Spleen (tissue), 11 donors: Measurements from ENCODE around the gene TEX11. TPM values are rescaled to one million over a fixed set of nuclear protein-coding genes. Genes with fewer than 3 reads are reported as not detected.

ENCODE experiments used
- DNase-seq: peaks from one replicate; pipeline ENCODE4 v3.0.0-alpha.2; 2020
- H3K27ac ChIP-seq, 8 donors: fragments of 200-600 bp; sonication (generic) in 7 of 8; 1 replicate in 4 of 8; 2 replicates in 4 of 8; pipeline versions ENCODE4 v1.5.0 to v1.8.0; 2016 to 2021; ENCODE audit warnings: inconsistent platforms in 4 of 8, mild to moderate bottlenecking in 4 of 8, moderate library complexity in 1 of 8
- H3K27me3 ChIP-seq, 7 donors: fragments of 200-600 bp; sonication (generic) in 6 of 7; replicated peaks in 1 of 7; 1 replicate in 4 of 7; 2 replicates in 3 of 7; pipeline versions ENCODE4 v1.5.0 to v1.8.0; 2016 to 2021; ENCODE audit warnings: inconsistent platforms in 3 of 7, mild to moderate bottlenecking in 1 of 7
- H3K36me3 ChIP-seq, 6 donors: fragments of 200-600 bp; sonication (generic) in 5 of 6; 1 replicate in 4 of 6; 2 replicates in 2 of 6; pipeline versions ENCODE4 v1.5.0 to v1.8.0; 2016 to 2021; ENCODE audit warnings: inconsistent platforms in 2 of 6
- H3K4me1 ChIP-seq, 6 donors: fragments of 200-600 bp; sonication (generic) in 5 of 6; 1 replicate in 3 of 6; 2 replicates in 3 of 6; pipeline versions ENCODE4 v1.5.0 to v1.8.0; 2016 to 2021; ENCODE audit warnings: inconsistent platforms in 3 of 6
- H3K4me3 ChIP-seq, 8 donors: fragments of 200-600 bp; sonication (generic) in 7 of 8; 1 replicate in 4 of 8; 2 replicates in 4 of 8; pipeline versions ENCODE4 v1.5.0 to v1.8.0; 2016 to 2021; ENCODE audit warnings: inconsistent platforms in 4 of 8, mild to moderate bottlenecking in 4 of 8, moderate library complexity in 2 of 8
- H3K9me3 ChIP-seq, 8 donors: fragments of 200-600 bp; sonication (generic) in 7 of 8; 1 replicate in 4 of 8; 2 replicates in 4 of 8; pipeline versions ENCODE4 v1.5.0 to v1.8.0; 2016 to 2021; ENCODE audit warnings: inconsistent platforms in 4 of 8
- CTCF ChIP-seq, 11 experiments: fragments of 200-600 bp in 7 of 11; fragments of 450-650 bp in 4 of 11; sonication (generic) in 4 of 11; IDR thresholded peaks in 8 of 11; conservative IDR thresholded peaks in 3 of 11; 1 replicate in 7 of 11; 2 replicates in 4 of 11; pipeline versions ENCODE4 v1.4.0 to v1.8.0; 2016 to 2021; ENCODE audit warnings: antibody characterized with exemption in 11 of 11, inconsistent platforms in 4 of 11, mild to moderate bottlenecking in 1 of 11
- POLR2A ChIP-seq, 3 donors: fragments of 450-650 bp; IDR thresholded peaks; one replicate each; pipeline ENCODE4 v1.5.1; 2017; ENCODE audit warnings: antibody characterized with exemption in 3 of 3, mild to moderate bottlenecking in 1 of 3
- POLR2AphosphoS5 ChIP-seq, 3 donors: sonication (generic); formaldehyde crosslinking; IDR thresholded peaks; one replicate each; pipeline ENCODE4 v1.5.1; 2017; ENCODE audit warnings: antibody characterized with exemption in 3 of 3
- WGBS, 5 donors: extraction: QIAGEN DNeasy Blood & Tissue Kit in 3 of 5; methylation state at CpG; one replicate each; pipeline versions ENCODE4 v1.1.5 to v1.1.7; 2013 to 2018; 5-methylcytosine and 5-hydroxymethylcytosine counted together
- intact Hi-C: fragments of 100-400 bp; cut with DNase I; formaldehyde crosslinking; loops from one replicate; pipeline ENCODE4 v1.15.0; 2023; ENCODE audit warnings: low total_unique reads
- polyA plus RNA-seq, 3 donors: library from polyadenylated mRNA; stranded (reverse); fragments of 200-250 nt; gene quantifications; one replicate each; pipeline ENCODE4 v1.2.1, GENCODE V29; 2013
- total RNA-seq, 7 donors: library from RNA; depleted of rRNA in 3 of 7; stranded (reverse); fragments of >200 nt in 3 of 7; fragmentation: NEBNext Ultra II Directional in 4 of 7; extraction: Animal tissue kit (Norgen Biotek cat#: 25700) in 4 of 7; gene quantifications; one replicate each; pipeline versions ENCODE4 v1.1.0 to v1.2.1, GENCODE V29; 2016 to 2021
- donor health status: healthy with polysubstance abuse.
- donor health status: DM: no; HTN: no; CAD: no; lungs with moderate emphysema.
- donor health status: DM: no; HTN: no; CAD: no.
- donor health status: Bipolar disorder and iron deficiency.
- donor health status: healthy.
- donor health status: DM: no; HTN: no; CAD: no.
- donor health status: DM: yes; HTN: yes; CAD: no.

TEX11 gene
- total and polyA plus RNA-seq, 10 donors = 0.06 to 1.9 (median 0.81) TPM

- TF ChIP-seq POLR2A (IDR thresholded peaks at IDR 0.05) = no peak
- TF ChIP-seq POLR2AphosphoS5 (IDR thresholded peaks at IDR 0.05) = no peak
- no peak for TF ChIP-seq CTCF (IDR thresholded peaks at IDR 0.05 in 8 of 11, conservative IDR thresholded peaks at IDR 0.05 in 3 of 11)
- DNase-seq = no peak
- no peak overlapping the region for H3K4me3 ChIP-seq
- H3K4me1 ChIP-seq = no peaks in the 10 kb centered on the region
- no peaks in the 10 kb centered on the region for H3K27me3 ChIP-seq
- intact Hi-C loops = no loop called here
- WGBS, 5 donors = 74 to 100% (median 92%) methylated on average over 1 to 2 of the region's 2 CpGs
- H3K27ac ChIP-seq = no peak overlapping the region
- H3K36me3 ChIP-seq = peaks cover 0 to 80% (median 4%) of the 10 kb centered on the region in 6 donors
- no peaks in the 10 kb centered on the region for H3K9me3 ChIP-seq
Measured at GRCh38 chrX:70498129-70498528, 410.4 kb downstream of the TEX11 start.

- DNase-seq = no peak
- Histone ChIP-seq H3K36me3 (peaks cover 0 to 82% (median 0%) of the 10 kb centered on the region in 6 donors), H3K4me3 (no peak overlapping the region), H3K27me3 (no peaks in the 10 kb centered on the region), H3K4me1 (no peaks in the 10 kb centered on the region), H3K9me3 (no peaks in the 10 kb centered on the region), H3K27ac (peak overlapping the region in 1 of 8 donors; percentile 26)
- intact Hi-C loops = no loop called here
- WGBS, 5 donors = 77 to 91% (median 80%) methylated on average over 2 to 3 of the region's 3 CpGs; no CpG with 5 or more reads in 1 of the 5 donors
- TF ChIP-seq POLR2AphosphoS5 (IDR thresholded peaks at IDR 0.05) (no peak), CTCF (IDR thresholded peaks at IDR 0.05 in 8 of 11, conservative IDR thresholded peaks at IDR 0.05 in 3 of 11) (no peak), POLR2A (IDR thresholded peaks at IDR 0.05) (no peak)
Measured at GRCh38 chrX:70497026-70497425, 411.5 kb downstream of the TEX11 start.

- no peaks in the 10 kb centered on the region for H3K4me1 ChIP-seq
- peak overlapping the region in 1 of 8 donors; percentile 7 for H3K27ac ChIP-seq
- DNase-seq = no peak
- no peaks in the 10 kb centered on the region for H3K27me3 ChIP-seq
- intact Hi-C loops = no loop called here
- H3K36me3 ChIP-seq = peaks cover 0 to 82% (median 0%) of the 10 kb centered on the region in 6 donors
- WGBS, 5 donors = 38 to 90% (median 73%) methylated on average over 4 to 5 of the region's 5 CpGs
- H3K4me3 ChIP-seq = no peak overlapping the region
- no peaks in the 10 kb centered on the region for H3K9me3 ChIP-seq
- no peak for TF ChIP-seq POLR2AphosphoS5 (IDR thresholded peaks at IDR 0.05)
- TF ChIP-seq POLR2A (IDR thresholded peaks at IDR 0.05) = no peak
- TF ChIP-seq CTCF (IDR thresholded peaks at IDR 0.05 in 8 of 11, conservative IDR thresholded peaks at IDR 0.05 in 3 of 11) = no peak
Measured at GRCh38 chrX:70496491-70496890, 412.0 kb downstream of the TEX11 start.

- intact Hi-C loops = no loop called here
- Histone ChIP-seq H3K9me3 (no peaks in the 10 kb centered on the region), H3K4me1 (no peaks in the 10 kb centered on the region), H3K36me3 (peaks cover 0 to 62% (median 0%) of the 10 kb centered on the region in 6 donors), H3K27me3 (no peaks in the 10 kb centered on the region), H3K27ac (no peak overlapping the region), H3K4me3 (no peak overlapping the region)
- DNase-seq = no peak
- TF ChIP-seq POLR2A (IDR thresholded peaks at IDR 0.05) (no peak), POLR2AphosphoS5 (IDR thresholded peaks at IDR 0.05) (no peak), CTCF (IDR thresholded peaks at IDR 0.05 in 8 of 11, conservative IDR thresholded peaks at IDR 0.05 in 3 of 11) (no peak)
- WGBS, 5 donors = 76 to 91% (median 88%) methylated on average over 1 to 4 of the region's 4 CpGs; no CpG with 5 or more reads in 1 of the 5 donors
Measured at GRCh38 chrX:70494441-70494840, 414.1 kb downstream of the TEX11 start.
